Measurements from ENCODE around the gene GRB2.
A peak's percentile ranks its signal among the peaks of the same experiment; 100 is the strongest.

Gene GRB2

GRCh38 chr17:75414488-75414887, 9.0 kb upstream of the GRB2 start:
- DNase-seq (ENCODE audit: low spot score) = no peak

- DNase-seq (ENCODE audit: low spot score) = peak; percentile 61
These were observed 7.2 kb upstream of the GRB2 start for GRCh38 chr17:75412455-75413317.

GRCh38 chr17:75411328-75412067, 6.0 kb upstream of the GRB2 start:
- DNase-seq (ENCODE audit: low spot score) = no peak

- no peak for DNase-seq (ENCODE audit: low spot score)
These were observed 4.7 kb upstream of the GRB2 start for GRCh38 chr17:75410141-75410540.

- no peak for DNase-seq (ENCODE audit: low spot score)
These were observed 2.3 kb upstream of the GRB2 start for GRCh38 chr17:75407655-75408352.

- no peak for DNase-seq (ENCODE audit: low spot score)
These were observed 741 bp upstream of the GRB2 start for GRCh38 chr17:75406222-75406615.

GRCh38 chr17:75404731-75405364, 630 bp downstream of the GRB2 start:
- peak; percentile 56 for DNase-seq (ENCODE audit: low spot score)

GRCh38 chr17:75404223-75404730, 1.2 kb downstream of the GRB2 start:
- DNase-seq (ENCODE audit: low spot score) = peak; percentile 81

- no peak for DNase-seq (ENCODE audit: low spot score)
These were observed 2.3 kb downstream of the GRB2 start for GRCh38 chr17:75403131-75403530.

- no peak for DNase-seq (ENCODE audit: low spot score)
These were observed 3.5 kb downstream of the GRB2 start for GRCh38 chr17:75402026-75402425.

- DNase-seq (ENCODE audit: low spot score) = peak; percentile 67
These were observed 5.0 kb downstream of the GRB2 start for GRCh38 chr17:75400326-75400939.

- DNase-seq (ENCODE audit: low spot score) = no peak
These were observed 7.2 kb downstream of the GRB2 start for GRCh38 chr17:75398279-75398678.

- no peak for DNase-seq (ENCODE audit: low spot score)
These were observed 8.3 kb downstream of the GRB2 start for GRCh38 chr17:75397217-75397616.

GRCh38 chr17:75396796-75397195, 8.7 kb downstream of the GRB2 start:
- DNase-seq (ENCODE audit: low spot score) = no peak

- no peak for DNase-seq (ENCODE audit: low spot score)
These were observed 9.5 kb downstream of the GRB2 start for GRCh38 chr17:75396025-75396424.

GRCh38 chr17:75394332-75394918, 11.1 kb downstream of the GRB2 start:
- no peak for DNase-seq (ENCODE audit: low spot score)

GRCh38 chr17:75393523-75394331, 11.8 kb downstream of the GRB2 start:
- DNase-seq (ENCODE audit: low spot score) = peak; percentile 99

GRCh38 chr17:75392559-75392958, 12.9 kb downstream of the GRB2 start:
- no peak for DNase-seq (ENCODE audit: low spot score)

GRCh38 chr17:75390982-75391381, 14.5 kb downstream of the GRB2 start:
- no peak for DNase-seq (ENCODE audit: low spot score)

GRCh38 chr17:75388476-75389030, 16.9 kb downstream of the GRB2 start:
- no peak for DNase-seq (ENCODE audit: low spot score)

All from kidney tubule cell (primary cell).